ENCODE results near the gene SLC29A2. TPM values are rescaled to one million over a fixed set of nuclear protein-coding genes. Genes with fewer than 3 reads are reported as not detected.
A peak's percentile ranks its signal among the peaks of the same experiment; 100 is the strongest.

Gene SLC29A2
- polyA plus RNA-seq, 4 donors = 0.89 to 16.2 (median 6.7) TPM

DNA sequence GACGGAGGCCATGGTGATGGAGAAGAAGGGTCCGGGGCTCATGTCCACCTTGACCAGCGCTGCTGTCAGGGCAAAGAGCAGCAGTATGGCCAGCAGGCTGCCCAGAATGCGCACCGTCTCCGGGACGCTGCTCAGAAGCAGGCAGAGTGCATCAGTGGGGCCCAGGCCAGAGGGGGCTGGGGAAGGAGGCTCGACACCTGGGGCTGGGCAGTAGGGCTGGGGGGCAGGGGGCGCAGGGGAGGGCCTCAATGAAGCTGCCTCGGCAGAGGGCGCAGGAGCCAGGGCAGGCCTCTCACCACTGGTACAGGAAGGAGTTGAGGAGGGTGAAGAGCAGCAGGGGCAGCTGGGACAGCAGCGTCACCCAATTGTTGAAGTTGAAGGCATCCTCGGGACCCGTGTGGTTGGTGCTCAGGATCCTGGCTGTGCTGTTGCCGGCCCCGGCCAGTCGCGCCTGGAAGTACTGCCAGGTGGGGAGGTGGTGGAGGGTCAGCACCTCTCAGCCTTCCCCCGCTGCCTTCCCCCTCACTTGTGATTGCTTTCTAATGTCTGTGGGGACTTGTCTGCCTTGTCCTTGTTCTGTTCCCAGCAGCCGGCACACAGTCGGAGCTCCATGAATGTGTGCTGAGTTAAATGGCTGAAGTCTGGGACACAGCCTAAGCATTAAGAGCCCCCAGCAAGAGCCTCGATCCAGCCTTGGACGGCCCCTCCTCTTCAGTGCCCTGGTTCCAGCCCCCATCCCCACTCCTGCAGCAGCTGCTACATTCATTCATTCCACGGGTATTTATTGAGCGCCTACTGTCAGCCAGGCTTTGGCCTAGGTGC, 2.3 kb downstream of the SLC29A2 start:
- peaks cover 0 to 8% (median 0%) of the 10 kb centered on the region in 3 donors for H3K27me3 ChIP-seq (ENCODE audit: control insufficient read depth in 3 of 3, insufficient read depth in 3 of 3, low read length in 3 of 3)
- DNase-seq (no peak), FAIRE-seq (no peak)
- no peak overlapping the region for H3K4me3 ChIP-seq (ENCODE audit: low read depth in 1 of 3, low read length in 3 of 3)
- peaks cover 0 to 50% (median 0%) of the 10 kb centered on the region in 3 donors for H3K36me3 ChIP-seq (ENCODE audit: control insufficient read depth in 3 of 3, insufficient read depth in 2 of 3, low read depth in 1 of 3, low read length in 3 of 3)
- H3K27ac ChIP-seq (ENCODE audit: low read depth in 1 of 3, low read length in 2 of 3) = no peak overlapping the region
- H3K4me1 ChIP-seq (ENCODE audit: control insufficient read depth in 3 of 3, insufficient read depth in 2 of 3, low read depth in 1 of 3, low read length in 2 of 3) = peaks cover 0 to 17% (median 0%) of the 10 kb centered on the region in 3 donors
- no peaks in the 10 kb centered on the region for H3K9me3 ChIP-seq (ENCODE audit: control insufficient read depth in 2 of 2, insufficient read depth in 1 of 2, low read depth in 1 of 2, low read length in 1 of 2)
- 81 to 91% (median 86%) methylated on average over 24 to 25 of the region's 25 CpGs for WGBS, 3 donors

DNA sequence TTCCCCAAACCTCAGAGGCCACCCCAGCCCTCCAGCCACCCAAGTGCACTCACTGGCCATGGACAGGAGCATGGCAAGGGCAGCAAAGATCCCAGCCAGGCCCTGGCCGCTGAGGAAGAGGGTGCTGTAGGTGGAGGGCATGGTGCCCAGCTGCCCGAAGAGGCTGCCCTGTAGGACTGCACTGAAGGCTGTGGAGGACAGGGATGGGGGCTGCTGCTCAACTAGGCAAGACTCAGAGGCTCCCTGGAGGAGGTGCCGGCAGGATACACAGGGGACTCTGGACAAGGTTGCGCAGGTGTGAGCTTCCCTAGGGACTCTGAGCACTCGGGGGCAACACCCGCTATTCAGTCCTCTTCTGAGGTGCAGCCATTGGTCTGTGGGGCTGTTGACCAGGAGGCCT, 3.1 kb downstream of the SLC29A2 start:
- FAIRE-seq (no peak), DNase-seq (no peak)
- Histone ChIP-seq H3K9me3 (ENCODE audit: control insufficient read depth in 2 of 2, insufficient read depth in 1 of 2, low read depth in 1 of 2, low read length in 1 of 2) (no peaks in the 10 kb centered on the region), H3K36me3 (ENCODE audit: control insufficient read depth in 3 of 3, insufficient read depth in 2 of 3, low read depth in 1 of 3, low read length in 3 of 3) (peaks cover 0 to 58% (median 0%) of the 10 kb centered on the region in 3 donors), H3K27me3 (ENCODE audit: control insufficient read depth in 3 of 3, insufficient read depth in 3 of 3, low read length in 3 of 3) (peaks cover 0 to 8% (median 0%) of the 10 kb centered on the region in 3 donors), H3K27ac (ENCODE audit: low read depth in 1 of 3, low read length in 2 of 3) (no peak overlapping the region), H3K4me3 (ENCODE audit: low read depth in 1 of 3, low read length in 3 of 3) (no peak overlapping the region), H3K4me1 (ENCODE audit: control insufficient read depth in 3 of 3, insufficient read depth in 2 of 3, low read depth in 1 of 3, low read length in 2 of 3) (peaks cover 0 to 17% (median 0%) of the 10 kb centered on the region in 3 donors)
- 84 to 91% (median 84%) methylated on average over 6 of the region's 6 CpGs for WGBS, 3 donors

DNA sequence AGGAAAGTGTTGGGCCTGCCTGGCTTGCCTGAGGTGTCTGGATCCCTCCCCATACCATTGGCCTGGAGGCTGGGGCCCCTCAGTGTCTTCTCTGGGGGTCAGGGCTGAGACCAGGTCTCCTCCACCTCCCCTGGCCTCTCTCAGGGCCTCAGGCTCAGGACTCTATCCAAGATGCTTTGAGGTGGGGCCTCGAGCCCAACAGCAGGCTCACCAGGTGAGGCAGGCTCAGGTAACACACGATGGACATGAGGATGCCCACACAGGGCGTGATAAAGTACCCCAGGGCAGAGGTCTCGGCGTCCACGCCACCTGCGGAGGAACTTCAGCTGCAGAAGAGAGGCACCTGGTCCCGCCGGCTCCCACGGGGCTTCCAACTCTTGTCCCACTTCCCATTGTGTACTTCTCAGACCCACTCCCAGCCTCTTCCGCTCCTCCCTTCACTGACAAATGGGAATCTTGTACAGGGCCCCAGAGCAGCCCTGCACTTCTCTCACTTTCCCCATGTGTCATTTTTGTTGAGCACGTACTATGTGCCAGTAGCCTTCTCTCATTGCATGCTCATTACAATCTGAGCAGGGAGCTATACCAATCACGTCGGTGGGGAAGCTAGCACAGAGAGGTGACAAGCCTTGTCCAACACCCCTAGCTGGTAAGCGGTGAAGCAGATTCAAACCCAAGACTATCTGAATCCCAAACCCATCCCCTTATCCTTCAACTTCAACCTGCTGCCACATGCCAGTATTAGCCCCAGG, 3.8 kb downstream of the SLC29A2 start:
- Histone ChIP-seq H3K4me3 (ENCODE audit: low read depth in 1 of 3, low read length in 3 of 3) (no peak overlapping the region), H3K27me3 (ENCODE audit: control insufficient read depth in 3 of 3, insufficient read depth in 3 of 3, low read length in 3 of 3) (peaks cover 0 to 8% (median 0%) of the 10 kb centered on the region in 3 donors), H3K27ac (ENCODE audit: low read depth in 1 of 3, low read length in 2 of 3) (no peak overlapping the region), H3K36me3 (ENCODE audit: control insufficient read depth in 3 of 3, insufficient read depth in 2 of 3, low read depth in 1 of 3, low read length in 3 of 3) (peaks cover 0 to 66% (median 0%) of the 10 kb centered on the region in 3 donors), H3K9me3 (ENCODE audit: control insufficient read depth in 2 of 2, insufficient read depth in 1 of 2, low read depth in 1 of 2, low read length in 1 of 2) (no peaks in the 10 kb centered on the region), H3K4me1 (ENCODE audit: control insufficient read depth in 3 of 3, insufficient read depth in 2 of 3, low read depth in 1 of 3, low read length in 2 of 3) (peaks cover 0 to 15% (median 0%) of the 10 kb centered on the region in 3 donors)
- DNase-seq = no peak
- FAIRE-seq = no peak
- 83 to 88% (median 87%) methylated on average over 12 to 15 of the region's 15 CpGs for WGBS, 3 donors

DNA sequence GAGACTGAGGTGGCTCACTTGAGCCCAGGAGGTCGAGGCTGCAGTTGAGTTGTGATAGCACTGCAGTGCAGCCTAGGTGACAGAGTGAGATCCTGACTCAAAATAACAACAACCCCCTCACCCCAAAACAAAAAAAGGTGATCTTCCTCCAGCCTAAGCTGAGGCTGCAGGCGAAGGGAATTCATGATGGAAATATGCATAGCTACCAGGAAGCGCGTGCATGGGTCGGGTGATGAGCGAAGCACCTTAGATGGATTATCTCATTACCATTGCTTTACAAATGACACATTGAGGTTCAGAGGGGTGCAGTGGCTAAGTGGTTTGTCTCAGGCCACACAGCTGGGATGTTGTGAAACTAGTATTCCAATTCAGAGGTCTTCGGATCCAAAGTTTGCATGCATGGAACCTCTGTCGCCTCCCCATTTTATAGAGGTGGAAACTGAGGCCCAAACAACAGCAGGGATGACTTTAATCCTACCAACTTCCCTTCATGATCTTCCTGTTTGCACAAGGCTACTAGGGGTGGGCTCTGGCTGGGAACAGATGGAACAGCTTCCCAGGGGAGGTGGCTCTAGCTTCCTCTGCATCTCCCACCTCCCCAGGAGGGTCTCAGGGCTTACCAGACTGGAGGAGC, 4.6 kb downstream of the SLC29A2 start:
- Histone ChIP-seq H3K27ac (ENCODE audit: low read depth in 1 of 3, low read length in 2 of 3) (no peak overlapping the region), H3K36me3 (ENCODE audit: control insufficient read depth in 3 of 3, insufficient read depth in 2 of 3, low read depth in 1 of 3, low read length in 3 of 3) (peaks cover 0 to 74% (median 3%) of the 10 kb centered on the region in 3 donors), H3K27me3 (ENCODE audit: control insufficient read depth in 3 of 3, insufficient read depth in 3 of 3, low read length in 3 of 3) (peaks cover 0 to 3% (median 0%) of the 10 kb centered on the region in 3 donors), H3K4me3 (ENCODE audit: low read depth in 1 of 3, low read length in 3 of 3) (no peak overlapping the region), H3K4me1 (ENCODE audit: control insufficient read depth in 3 of 3, insufficient read depth in 2 of 3, low read depth in 1 of 3, low read length in 2 of 3) (peaks cover 0 to 9% (median 0%) of the 10 kb centered on the region in 3 donors), H3K9me3 (ENCODE audit: control insufficient read depth in 2 of 2, insufficient read depth in 1 of 2, low read depth in 1 of 2, low read length in 1 of 2) (no peaks in the 10 kb centered on the region)
- no peak for FAIRE-seq
- DNase-seq = no peak
- 90 to 94% (median 93%) methylated on average over 8 of the region's 8 CpGs for WGBS, 3 donors

DNA sequence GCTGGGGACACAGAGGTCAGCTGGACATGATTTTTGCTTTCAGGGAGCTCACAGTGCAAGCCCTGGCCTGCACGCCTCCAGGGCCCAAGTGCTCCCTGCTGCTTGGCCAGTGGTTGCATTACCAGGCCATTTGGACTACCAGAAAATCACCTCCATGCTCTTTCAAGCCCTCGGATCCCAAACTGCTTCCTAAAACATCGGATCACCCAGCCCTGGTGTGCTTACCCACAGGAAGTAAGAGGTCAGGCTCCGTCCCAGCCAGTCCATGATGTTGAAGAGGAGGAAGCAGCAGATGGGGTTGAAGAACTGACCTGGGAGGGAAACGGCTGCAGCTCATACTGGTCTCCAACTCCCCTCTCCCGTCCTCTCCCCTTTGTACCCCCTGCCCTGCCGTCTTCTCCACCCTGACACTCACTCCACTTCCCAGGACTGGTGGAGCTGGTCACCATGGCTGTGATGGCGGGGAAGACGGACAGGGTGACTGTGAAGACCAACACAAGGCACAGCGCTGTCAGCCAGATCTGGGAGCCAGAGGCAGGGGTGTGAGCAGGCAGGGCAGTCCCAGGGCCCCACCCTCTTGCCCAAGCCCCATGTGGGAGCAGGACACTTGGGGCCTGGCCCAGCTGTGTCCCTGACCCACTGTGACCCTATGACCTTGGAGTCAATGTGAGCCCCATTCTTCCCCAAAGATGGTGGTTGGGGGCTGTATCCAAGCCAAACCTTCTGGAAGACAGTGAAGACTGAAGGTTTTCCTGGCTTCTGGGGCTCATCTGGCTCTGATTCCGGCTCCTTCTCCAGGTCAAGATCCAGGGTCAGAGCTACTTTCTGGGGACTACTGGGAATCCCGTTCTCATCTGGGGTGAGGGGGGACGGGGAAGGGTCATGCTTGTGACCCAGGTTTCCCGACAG, 5.6 kb downstream of the SLC29A2 start:
- 76 to 85% (median 81%) methylated on average over 14 of the region's 14 CpGs for WGBS, 3 donors
- Histone ChIP-seq H3K4me1 (ENCODE audit: control insufficient read depth in 3 of 3, insufficient read depth in 2 of 3, low read depth in 1 of 3, low read length in 2 of 3) (peaks cover 0 to 9% (median 0%) of the 10 kb centered on the region in 3 donors), H3K9me3 (ENCODE audit: control insufficient read depth in 2 of 2, insufficient read depth in 1 of 2, low read depth in 1 of 2, low read length in 1 of 2) (no peaks in the 10 kb centered on the region), H3K27me3 (ENCODE audit: control insufficient read depth in 3 of 3, insufficient read depth in 3 of 3, low read length in 3 of 3) (peaks cover 0 to 2% (median 0%) of the 10 kb centered on the region in 3 donors), H3K36me3 (ENCODE audit: control insufficient read depth in 3 of 3, insufficient read depth in 2 of 3, low read depth in 1 of 3, low read length in 3 of 3) (peaks cover 0 to 84% (median 3%) of the 10 kb centered on the region in 3 donors), H3K4me3 (ENCODE audit: low read depth in 1 of 3, low read length in 3 of 3) (no peak overlapping the region), H3K27ac (ENCODE audit: low read depth in 1 of 3, low read length in 2 of 3) (no peak overlapping the region)
- FAIRE-seq (no peak), DNase-seq (peak in 1 of 2 donors; percentile 9)

DNA sequence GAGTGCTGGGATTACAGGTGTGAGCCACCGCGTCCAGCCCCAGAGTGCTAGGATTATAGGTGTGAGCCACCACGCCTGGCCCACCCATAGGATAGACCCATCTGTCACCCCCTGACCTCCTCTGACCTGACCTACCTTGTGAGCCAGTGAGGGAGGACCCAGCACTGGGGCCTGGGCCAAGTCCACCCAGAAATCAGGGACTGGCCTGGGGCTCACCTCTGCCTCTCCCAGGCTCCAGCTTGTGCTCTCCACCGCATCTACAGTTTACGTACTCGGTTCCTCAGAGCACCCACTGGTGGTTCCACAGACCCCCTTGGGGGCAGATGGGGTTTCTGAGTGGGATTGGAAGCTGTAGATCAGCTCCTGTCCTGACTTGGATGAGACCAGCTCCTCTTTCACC, 6.4 kb downstream of the SLC29A2 start:
- WGBS, 3 donors = 93 to 100% (median 96%) methylated on average over 6 of the region's 6 CpGs
- FAIRE-seq (no peak), DNase-seq (no peak)
- no peak overlapping the region for H3K27ac ChIP-seq (ENCODE audit: low read depth in 1 of 3, low read length in 2 of 3)
- no peak overlapping the region for H3K4me3 ChIP-seq (ENCODE audit: low read depth in 1 of 3, low read length in 3 of 3)
- peaks cover 0 to 92% (median 5%) of the 10 kb centered on the region in 3 donors for H3K36me3 ChIP-seq (ENCODE audit: control insufficient read depth in 3 of 3, insufficient read depth in 2 of 3, low read depth in 1 of 3, low read length in 3 of 3)
- peaks cover 0 to 4% (median 0%) of the 10 kb centered on the region in 3 donors for H3K4me1 ChIP-seq (ENCODE audit: control insufficient read depth in 3 of 3, insufficient read depth in 2 of 3, low read depth in 1 of 3, low read length in 2 of 3)
- H3K27me3 ChIP-seq (ENCODE audit: control insufficient read depth in 3 of 3, insufficient read depth in 3 of 3, low read length in 3 of 3) = no peaks in the 10 kb centered on the region
- H3K9me3 ChIP-seq (ENCODE audit: control insufficient read depth in 2 of 2, insufficient read depth in 1 of 2, low read depth in 1 of 2, low read length in 1 of 2) = no peaks in the 10 kb centered on the region

DNA sequence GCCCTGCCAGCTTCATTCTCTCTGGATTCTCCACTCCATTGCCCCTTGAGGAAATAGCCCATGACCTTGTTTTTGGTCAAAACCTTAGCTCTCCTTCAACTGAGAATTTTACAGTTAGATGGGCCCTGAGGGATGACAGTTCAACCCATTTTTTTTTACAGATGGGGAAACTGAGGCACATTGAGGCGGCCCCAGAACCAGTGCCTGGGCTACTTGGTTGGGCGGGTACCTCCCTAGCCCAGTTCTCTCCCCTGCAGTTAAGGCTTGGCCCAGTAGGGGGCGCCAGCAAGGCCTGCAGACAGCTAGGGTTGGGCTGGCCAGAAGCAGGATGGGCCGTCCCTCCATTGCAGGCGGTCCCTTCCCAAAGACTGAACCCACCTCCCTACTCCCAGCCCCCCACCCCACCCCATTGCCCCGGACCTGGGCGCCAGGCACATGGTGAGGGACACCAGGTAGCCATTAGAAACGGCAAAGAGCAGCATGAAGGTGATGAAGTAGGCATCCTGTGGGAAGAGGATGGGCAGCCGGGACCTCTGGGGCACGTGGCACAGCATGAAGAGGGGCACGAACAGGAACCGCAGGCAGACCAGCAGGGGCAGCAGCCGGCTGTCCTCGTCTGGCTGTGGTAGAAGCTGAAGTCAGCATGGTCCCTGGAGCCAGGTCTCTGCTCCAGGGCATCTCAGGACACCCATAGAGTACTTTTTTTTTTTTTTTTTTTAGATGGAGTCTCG, 7.6 kb downstream of the SLC29A2 start:
- Histone ChIP-seq H3K4me1 (ENCODE audit: control insufficient read depth in 3 of 3, insufficient read depth in 2 of 3, low read depth in 1 of 3, low read length in 2 of 3) (no peaks in the 10 kb centered on the region), H3K27me3 (ENCODE audit: control insufficient read depth in 3 of 3, insufficient read depth in 3 of 3, low read length in 3 of 3) (no peaks in the 10 kb centered on the region), H3K36me3 (ENCODE audit: control insufficient read depth in 3 of 3, insufficient read depth in 2 of 3, low read depth in 1 of 3, low read length in 3 of 3) (peaks cover 0 to 96% (median 5%) of the 10 kb centered on the region in 3 donors), H3K9me3 (ENCODE audit: control insufficient read depth in 2 of 2, insufficient read depth in 1 of 2, low read depth in 1 of 2, low read length in 1 of 2) (no peaks in the 10 kb centered on the region), H3K4me3 (ENCODE audit: low read depth in 1 of 3, low read length in 3 of 3) (no peak overlapping the region), H3K27ac (ENCODE audit: low read depth in 1 of 3, low read length in 2 of 3) (no peak overlapping the region)
- peak; percentile 57 to 58 for DNase-seq
- FAIRE-seq = no peak
- 63 to 71% (median 68%) methylated on average over 14 to 15 of the region's 15 CpGs for WGBS, 3 donors
